A549 (cell line): ENCODE results near the gene CUL1. TPM values are rescaled to one million over a fixed set of nuclear protein-coding genes. Genes with fewer than 3 reads are reported as not detected.

Experiments
- ATAC-seq, 2 experiments: fragments of 200-7000 bp in 1 of 2; fragments of >200 bp in 1 of 2; cut with Nextera tagmentation in 1 of 2; cut with Tn5 transposase in 1 of 2; 3 replicates each; pipeline versions ENCODE4 v1.8.0 to v1.9.1; 2018 to 2020; ENCODE audit warnings: mild to moderate bottlenecking in 1 of 2, moderate library complexity in 1 of 2
- CTCF ChIA-PET: fragments of 300-600 bp; sonication (Branson Sonifier 250); formaldehyde crosslinking; extraction: SDS; loops from one replicate; lab custom pipeline; 2021; ENCODE audit warnings: antibody characterized with exemption, inconsistent platforms; lab: Yijun Ruan, JAX
- POLR2A ChIA-PET: fragments of 350-600 bp; formaldehyde crosslinking; extraction: SDS; loops from one replicate; lab custom pipeline; 2021; ENCODE audit warnings: antibody characterized with exemption, inconsistent platforms; lab: Yijun Ruan, JAX
- DNase-seq, 2 experiments: peaks; one replicate each; pipeline versions ENCODE4 v3.0.0 to v3.0.0-alpha.2; 2011 to 2016; ENCODE audit warnings: low read depth in 1 of 2, low spot score in 1 of 2
- FAIRE-seq: peaks from 2 replicates; lab custom pipeline; 2011; peaks lifted over from hg19 to GRCh38; lab: Jason Lieb, UNC
- H3K27ac ChIP-seq, 2 experiments: fragments of >200 bp; sonication (Bioruptor Twin); formaldehyde crosslinking; 3 replicates each; pipeline ENCODE4 v1.5.1; 2016 to 2017
- H3K4me1 ChIP-seq: fragments of >200 bp; sonication (Bioruptor Twin); formaldehyde crosslinking; 3 replicates; pipeline ENCODE4 v1.6.1; 2016
- H3K4me2 ChIP-seq: fragments of >200 bp; sonication (Bioruptor Twin); formaldehyde crosslinking; 3 replicates; pipeline ENCODE4 v1.6.1; 2016
- H3K4me3 ChIP-seq: fragments of >200 bp; sonication (Bioruptor Twin); formaldehyde crosslinking; 3 replicates; pipeline ENCODE4 v1.5.1; 2016
- H3K9me3 ChIP-seq: fragments of >200 bp; sonication (Bioruptor Twin); formaldehyde crosslinking; 3 replicates; pipeline ENCODE4 v1.6.1; 2016
- ATOH8 ChIP-seq: fragments of 250-450 bp; sonication (Bioruptor Pico); IDR thresholded peaks from 2 replicates; pipeline ENCODE4 v1.5.0; 2020; ENCODE audit warnings: low read depth, mild to moderate bottlenecking, moderate library complexity
- CBX2 ChIP-seq: fragments of 200-600 bp; sonication (generic); IDR thresholded peaks from 2 replicates; pipeline ENCODE4 v1.6.1; 2016; ENCODE audit warnings: low read depth, mild to moderate bottlenecking, borderline replicate concordance
- CBX8 ChIP-seq: fragments of 200-600 bp; sonication (generic); IDR thresholded peaks from 2 replicates; pipeline ENCODE4 v1.6.1; 2016
- CHD4 ChIP-seq: fragments of 200-600 bp; sonication (generic); IDR thresholded peaks from 2 replicates; pipeline ENCODE4 v1.6.1; 2016; ENCODE audit warnings: antibody characterized with exemption, mild to moderate bottlenecking, borderline replicate concordance
- FOSB ChIP-seq: fragments of 250-450 bp; sonication (Bioruptor Pico); IDR thresholded peaks from 2 replicates; pipeline ENCODE4 v1.5.0; 2020; ENCODE audit warnings: mild to moderate bottlenecking, moderate library complexity
- FOSL2 ChIP-seq, 2 experiments: fragments of 450-650 bp in 1 of 2; fragments of >200 bp in 1 of 2; sonication (Bioruptor Twin) in 1 of 2; formaldehyde crosslinking; IDR thresholded peaks; 2 replicates each; pipeline versions ENCODE4 v1.5.0 to v1.6.1; 2016 to 2020; ENCODE audit warnings: mild to moderate bottlenecking in 1 of 2, moderate library complexity in 1 of 2
- HDAC2 ChIP-seq: fragments of 200-600 bp; sonication (generic); IDR thresholded peaks from 2 replicates; pipeline ENCODE4 v1.6.1; 2016
- JUN ChIP-seq, 2 experiments: fragments of >200 bp; sonication (Bioruptor Twin); formaldehyde crosslinking; IDR thresholded peaks; 2 replicates in 1 of 2; 3 replicates in 1 of 2; pipeline ENCODE4 v1.6.1; 2016 to 2017
- MAX ChIP-seq: IDR thresholded peaks from 2 replicates; pipeline ENCODE4 v1.6.1; 2012
- NPAS2 ChIP-seq: fragments of 250-450 bp; sonication (Bioruptor Pico); IDR thresholded peaks from 2 replicates; pipeline ENCODE4 v1.8.0; 2022; ENCODE audit warnings: mild to moderate bottlenecking, moderate library complexity, borderline replicate concordance
- NR3C1 ChIP-seq: fragments of >200 bp; sonication (Bioruptor Twin); formaldehyde crosslinking; IDR thresholded peaks from 3 replicates; pipeline ENCODE4 v1.6.1; 2017
- PHF8 ChIP-seq: fragments of 200-600 bp; sonication (generic); IDR thresholded peaks from 2 replicates; pipeline ENCODE4 v1.6.1; 2016; ENCODE audit warnings: low read depth, mild to moderate bottlenecking, antibody characterized with exemption, moderate library complexity, borderline replicate concordance
- RARB ChIP-seq: fragments of 250-450 bp; sonication (Bioruptor Pico); IDR thresholded peaks from 2 replicates; pipeline ENCODE4 v1.8.0; 2021; ENCODE audit warnings: mild to moderate bottlenecking, moderate library complexity
- RCOR1 ChIP-seq: fragments of 150-350 bp; IDR thresholded peaks from 2 replicates; pipeline ENCODE4 v1.6.1; 2014; ENCODE audit warnings: antibody characterized with exemption, low read length, low read depth
- RNF2 ChIP-seq: fragments of 200-600 bp; sonication (generic); IDR thresholded peaks from 2 replicates; pipeline ENCODE4 v1.6.1; 2016; ENCODE audit warnings: low read depth, mild to moderate bottlenecking, antibody characterized with exemption, moderate library complexity, borderline replicate concordance
- SREBF2 ChIP-seq: fragments of 450-650 bp; IDR thresholded peaks from 2 replicates; pipeline ENCODE4 v1.6.1; 2014; ENCODE audit warnings: mild to moderate bottlenecking, moderate library complexity
- ZC3H11A ChIP-seq: fragments of 450-650 bp; IDR thresholded peaks from 2 replicates; pipeline ENCODE4 v1.6.1; 2014; ENCODE audit warnings: antibody characterized with exemption, mild to moderate bottlenecking
- ZSCAN20 ChIP-seq: fragments of 250-450 bp; sonication (Bioruptor Pico); IDR thresholded peaks from 2 replicates; pipeline ENCODE4 v1.8.0; 2022; ENCODE audit warnings: mild to moderate bottlenecking, moderate library complexity
- WGBS: methylation state at CpG from one replicate; pipeline ENCODE4 v1.1.6; 2017; ENCODE audit errors: missing lambda C conversion rate; 5-methylcytosine and 5-hydroxymethylcytosine counted together
- polyA plus RNA-seq, 4 experiments: library from polyadenylated mRNA; depleted of rRNA in 3 of 4; stranded (reverse); fragments of >200 nt; fragmentation: RNase III in 1 of 4; extraction: RNeasy Plus Mini Kit Qiagen cat#74134 plus additional on column Dnase treatment in 1 of 4; gene quantifications; 2 replicates in 3 of 4; 3 replicates in 1 of 4; pipeline ENCODE4 v1.2.3, GENCODE V29; 2011 to 2017

CUL1 gene
- polyA plus RNA-seq, 2 of the 4 experiments (the other 2 are of a cell fraction) = 57.9 to 70.6 TPM

DNA sequence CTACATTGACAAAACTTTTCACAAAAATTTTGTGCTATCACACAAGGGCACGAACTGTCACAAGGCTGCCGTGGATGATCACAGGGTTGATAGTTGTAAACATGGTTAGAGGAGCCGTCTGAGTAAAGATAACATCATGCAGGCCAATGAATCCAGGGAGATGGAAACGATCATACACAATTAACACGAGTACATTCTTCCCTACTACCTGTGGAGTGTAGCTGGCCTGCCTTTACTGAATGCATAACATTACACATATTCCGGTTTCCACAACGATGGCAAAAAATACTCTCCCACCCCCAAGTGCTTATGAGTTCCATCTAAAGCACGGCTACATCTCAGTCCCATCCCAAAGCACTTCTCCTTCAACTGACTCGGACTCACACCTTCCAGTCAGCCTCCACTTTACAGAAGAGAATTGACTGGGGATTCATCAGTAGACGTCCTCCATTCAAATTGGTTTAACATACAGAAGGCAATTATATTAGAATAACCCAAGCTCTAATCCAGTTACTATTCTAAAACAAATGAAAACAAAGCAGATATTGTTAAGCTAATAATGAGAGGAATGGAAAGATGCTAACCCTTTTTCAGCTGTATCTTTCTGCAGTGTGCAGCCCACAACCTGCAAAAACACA lies 116.3 kb downstream of the CUL1 start:
- H3K9me3 ChIP-seq = no peaks in the 10 kb centered on the region
- WGBS = 86% methylated on average over 10 of the region's 10 CpGs
- H3K4me1 ChIP-seq = peaks cover 5% of the 10 kb centered on the region
- ATAC-seq = no peak
- POLR2A ChIA-PET = no interaction called here
- FAIRE-seq = no peak
- no peak for DNase-seq
- no peak overlapping the region for H3K4me3 ChIP-seq
- TF ChIP-seq ATOH8 (CRISPR knock-in tag) (no peak), CBX2 (no peak), NPAS2 (no peak), SREBF2 (no peak), ZC3H11A (no peak)
- no peak overlapping the region for H3K4me2 ChIP-seq
- H3K27ac ChIP-seq = no peak overlapping the region
- CTCF ChIA-PET = no interaction called here

DNA sequence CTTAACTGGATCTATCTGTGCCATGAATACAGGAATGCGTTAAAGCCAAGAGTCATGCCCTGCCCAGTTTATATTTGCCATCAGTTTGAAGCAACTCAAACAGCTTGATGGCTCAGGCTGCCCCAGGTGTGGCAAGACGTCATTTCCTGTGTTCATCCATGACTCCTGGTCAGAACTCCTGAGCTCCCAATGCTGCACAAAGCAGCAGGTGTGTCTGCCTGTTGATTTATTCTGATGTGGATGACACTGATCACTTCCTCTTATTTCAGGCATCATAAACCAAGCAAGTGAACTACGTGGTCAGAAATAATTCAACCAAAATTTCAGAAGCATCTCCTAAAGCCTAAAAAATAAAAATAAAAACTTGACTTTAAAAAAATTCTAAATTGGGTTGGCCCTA lies 116.9 kb downstream of the CUL1 start:
- Histone ChIP-seq H3K4me3 (no peak overlapping the region), H3K27ac (no peak overlapping the region), H3K4me2 (no peak overlapping the region), H3K9me3 (no peaks in the 10 kb centered on the region)
- DNase-seq (no peak), ATAC-seq (no peak), FAIRE-seq (no peak)
- 87% methylated on average over 3 of the region's 3 CpGs for WGBS
- TF ChIP-seq RNF2 (no peak), CHD4 (no peak), FOSB (CRISPR knock-in tag) (no peak), FOSL2 (IDR thresholded peaks at IDR 0.05) (no peak), FOSL2 (CRISPR knock-in tag; IDR thresholded peaks at IDR 0.05) (no peak), RARB (CRISPR knock-in tag) (no peak), JUN (IDR thresholded peaks at IDR 0.05) (no peak)
- TF ChIP-seq, all 56 proteins: peak for 0
- POLR2A ChIA-PET = no interaction called here
- H3K4me1 ChIP-seq = peaks cover 11% of the 10 kb centered on the region
- CTCF ChIA-PET = interaction anchor here (1.2 kb wide), 1 partner anchor 41 kb away, joined by 3 read pairs; no protein-coding TSS in a partner anchor

DNA sequence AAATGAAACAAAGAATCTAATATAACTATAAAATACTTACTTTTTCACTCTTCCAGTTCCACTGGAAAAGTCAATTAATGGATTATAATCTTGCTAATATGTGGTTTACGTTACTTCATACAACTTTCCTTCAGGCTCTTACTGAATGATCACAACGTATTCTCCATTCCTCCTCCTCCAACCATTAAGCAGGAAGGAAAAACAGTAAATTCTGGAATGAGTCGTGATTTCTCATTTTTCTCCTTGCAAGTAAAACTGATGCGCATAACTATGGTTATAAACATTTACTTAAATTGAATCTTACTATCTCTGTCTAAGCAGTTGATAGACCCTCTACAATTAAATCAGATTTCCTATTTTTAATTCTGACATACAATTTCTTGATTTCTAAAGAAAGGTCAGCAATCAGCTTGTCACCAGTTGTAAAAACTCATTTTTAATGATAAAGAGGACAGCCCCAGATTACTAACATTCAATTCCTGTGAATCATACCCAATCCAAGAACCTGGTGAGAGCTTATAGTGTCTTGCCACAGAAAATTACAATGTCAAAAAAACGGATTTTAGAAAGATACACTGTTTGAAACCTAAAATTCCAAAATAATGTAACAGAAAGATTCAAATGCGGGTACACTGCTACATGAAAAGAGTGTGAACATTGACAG lies 121.1 kb downstream of the CUL1 start:
- Histone ChIP-seq H3K9me3 (no peaks in the 10 kb centered on the region), H3K4me2 (0 out of 3 replicates have a peak overlapping the region, but pooled peaks have one; percentile 4), H3K27ac (no peak overlapping the region), H3K4me1 (peaks cover 16% of the 10 kb centered on the region), H3K4me3 (no peak overlapping the region)
- ChIA-PET POLR2A (no interaction called here), CTCF (no interaction called here)
- 68% methylated on average over 6 of the region's 6 CpGs for WGBS
- FAIRE-seq (no peak), DNase-seq (no peak), ATAC-seq (no peak)
- TF ChIP-seq MAX (no peak), JUN (IDR thresholded peaks at IDR 0.05) (no peak), FOSL2 (IDR thresholded peaks at IDR 0.05) (no peak), FOSL2 (CRISPR knock-in tag; IDR thresholded peaks at IDR 0.05) (0 out of 2 replicates have a peak, but pooled peaks have one; percentile 12)

DNA sequence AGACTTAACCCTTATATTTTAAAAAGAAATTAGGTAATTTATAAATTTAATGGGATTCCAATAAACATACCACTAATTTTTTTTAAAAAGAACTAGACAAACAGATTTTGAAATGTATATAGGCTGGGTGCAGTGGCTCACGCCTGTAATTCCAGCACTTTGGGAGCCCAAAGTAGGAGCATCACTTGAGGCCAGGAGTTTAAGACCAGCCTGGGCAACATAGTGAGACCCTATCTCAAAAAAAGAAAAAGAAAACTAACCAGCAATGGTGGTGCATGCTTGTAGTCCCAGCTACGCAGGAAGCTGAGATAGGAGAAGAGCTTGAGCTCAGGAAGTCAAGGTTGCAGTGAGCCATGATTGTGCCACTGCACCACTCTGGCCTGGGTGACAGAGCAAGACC lies 122.7 kb downstream of the CUL1 start:
- CTCF ChIA-PET = interaction anchor here (1.3 kb wide), 1 partner anchor 10 kb away, joined by 3 read pairs; no protein-coding TSS in a partner anchor
- 93% methylated on average over 2 of the region's 2 CpGs for WGBS

More for the DNA sequence above, 122.7 kb downstream of the CUL1 start:
- ATAC-seq (no peak), FAIRE-seq (no peak), DNase-seq (no peak)
- no peak for TF ChIP-seq PHF8
- no peak for TF ChIP-seq CBX8
- no peak for TF ChIP-seq ZC3H11A
- no peak for TF ChIP-seq HDAC2
- no peak for TF ChIP-seq ZSCAN20 (CRISPR knock-in tag)
- TF ChIP-seq CBX2 = no peak
- no peak for TF ChIP-seq RCOR1
- no peak for TF ChIP-seq NR3C1
- H3K4me2 ChIP-seq = no peak overlapping the region
- H3K4me1 ChIP-seq = peaks cover 16% of the 10 kb centered on the region
- no peak overlapping the region for H3K27ac ChIP-seq
- POLR2A ChIA-PET = no interaction called here
- H3K9me3 ChIP-seq = no peaks in the 10 kb centered on the region
- no peak overlapping the region for H3K4me3 ChIP-seq
